Mesendoderm (in vitro differentiated cells): ENCODE measurements around the gene CDK14.

Source experiments
- DNase-seq: peaks from one replicate; pipeline ENCODE4 v3.0.0; 2013
- H2AK5ac ChIP-seq: 2 replicates; pipeline ENCODE4 v1.6.1; 2013; ENCODE audit warnings: low read length, inconsistent platforms
- H2BK120ac ChIP-seq: 2 replicates; pipeline ENCODE4 v1.6.1; 2013; ENCODE audit warnings: low read depth, mild to moderate bottlenecking, low read length, moderate library complexity, mixed read lengths
- H2BK15ac ChIP-seq: replicated peaks from 2 replicates; pipeline ENCODE4 v1.6.1; 2013; ENCODE audit warnings: low read depth, mild to moderate bottlenecking, moderate library complexity
- H2BK5ac ChIP-seq: 2 replicates; pipeline ENCODE4 v1.6.1; 2013; ENCODE audit warnings: low read length, inconsistent platforms
- H3K18ac ChIP-seq: 2 replicates; pipeline ENCODE4 v1.6.1; 2013; ENCODE audit warnings: mild to moderate bottlenecking, low read length, mixed read lengths
- H3K23ac ChIP-seq: one replicate; pipeline ENCODE4 v1.6.1; 2013; ENCODE audit warnings: low read length
- H3K27ac ChIP-seq: 2 replicates; pipeline ENCODE4 v1.5.1; 2013; ENCODE audit warnings: low read depth, mild to moderate bottlenecking, inconsistent platforms, low read length, moderate library complexity
- H3K27me3 ChIP-seq: 2 replicates; pipeline ENCODE4 v1.6.1; 2013; ENCODE audit warnings: low read length, control low read depth, mild to moderate bottlenecking, inconsistent platforms; ENCODE audit not compliant: insufficient read depth, poor library complexity
- H3K36me3 ChIP-seq: 2 replicates; pipeline ENCODE4 v1.6.1; 2013; ENCODE audit warnings: low read length, inconsistent platforms; ENCODE audit not compliant: control insufficient read depth, insufficient read depth
- H3K4ac ChIP-seq: one replicate; pipeline ENCODE4 v1.6.1; 2013; ENCODE audit warnings: low read depth, mild to moderate bottlenecking, low read length, moderate library complexity
- H3K4me1 ChIP-seq: 2 replicates; pipeline ENCODE4 v1.6.1; 2013; ENCODE audit warnings: low read depth, low read length, inconsistent platforms; ENCODE audit not compliant: control insufficient read depth
- H3K4me2 ChIP-seq: 2 replicates; pipeline ENCODE4 v1.6.1; 2013; ENCODE audit warnings: low read length
- H3K4me3 ChIP-seq: 2 replicates; pipeline ENCODE4 v1.5.1; 2013; ENCODE audit warnings: mild to moderate bottlenecking, low read length
- H3K56ac ChIP-seq: one replicate; pipeline ENCODE4 v1.6.1; 2013; ENCODE audit warnings: low read length
- H3K79me1 ChIP-seq: 2 replicates; pipeline ENCODE4 v1.6.1; 2013; ENCODE audit warnings: low read length, inconsistent platforms
- H3K79me2 ChIP-seq: 2 replicates; pipeline ENCODE4 v1.6.1; 2013; ENCODE audit warnings: mild to moderate bottlenecking, low read length; ENCODE audit not compliant: control insufficient read depth, insufficient read depth
- H3K9ac ChIP-seq: 2 replicates; pipeline ENCODE4 v1.6.1; 2013; ENCODE audit warnings: low read length, inconsistent platforms
- H4K5ac ChIP-seq: one replicate; pipeline ENCODE4 v1.6.1; 2013; ENCODE audit warnings: low read length
- H4K8ac ChIP-seq: one replicate; pipeline ENCODE4 v1.6.1; 2013; ENCODE audit warnings: low read depth, mild to moderate bottlenecking, control low read depth, low read length, moderate library complexity
- WGBS: extraction: QIAGEN DNeasy Blood & Tissue Kit; methylation state at CpG from one replicate; pipeline ENCODE4 v1.1.7; 2013; ENCODE audit warnings: low lambda C conversion rate, missing lambda C conversion rate; ENCODE audit not compliant: insufficient coverage; ENCODE audit errors: extremely low coverage; 5-methylcytosine and 5-hydroxymethylcytosine counted together

Gene CDK14

DNA sequence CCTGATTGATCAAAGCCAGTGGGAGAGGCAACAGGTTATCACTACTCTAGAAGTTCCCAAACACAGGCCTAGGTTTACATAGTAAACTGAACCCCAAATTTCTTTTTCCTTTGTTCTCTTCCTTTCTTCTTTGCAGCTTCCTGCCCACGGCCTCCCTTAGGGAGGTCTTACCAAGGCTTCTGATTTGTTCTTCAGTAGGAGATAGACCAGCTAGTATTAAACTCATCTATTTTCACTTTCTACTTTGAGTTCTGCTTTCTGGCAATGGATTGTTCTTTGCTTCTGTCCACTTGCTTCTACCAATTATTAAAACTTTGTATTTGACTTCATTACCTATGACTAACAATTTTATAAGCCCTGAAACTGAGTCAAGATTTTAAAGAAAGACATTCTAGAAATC, 417.0 kb downstream of the CDK14 start:
- Histone ChIP-seq H3K56ac (no peak overlapping the region), H3K79me1 (no peaks in the 10 kb centered on the region), H3K79me2 (no peaks in the 10 kb centered on the region), H3K27ac (no peak overlapping the region), H4K8ac (no peak overlapping the region), H2AK5ac (no peak overlapping the region), H3K18ac (no peak overlapping the region), H3K27me3 (no peaks in the 10 kb centered on the region), H3K4me1 (no peaks in the 10 kb centered on the region), H3K9ac (no peak overlapping the region), H3K23ac (no peak overlapping the region), H3K4me2 (no peak overlapping the region), H3K4me3 (no peak overlapping the region), H4K5ac (no peak overlapping the region), H3K4ac (no peak overlapping the region), H2BK120ac (no peak overlapping the region), H2BK15ac (no peak overlapping the region), H2BK5ac (no peak overlapping the region), H3K36me3 (no peaks in the 10 kb centered on the region)
- DNase-seq = no peak
- no CpG with 5 or more reads among the region's 1 CpG for WGBS

DNA sequence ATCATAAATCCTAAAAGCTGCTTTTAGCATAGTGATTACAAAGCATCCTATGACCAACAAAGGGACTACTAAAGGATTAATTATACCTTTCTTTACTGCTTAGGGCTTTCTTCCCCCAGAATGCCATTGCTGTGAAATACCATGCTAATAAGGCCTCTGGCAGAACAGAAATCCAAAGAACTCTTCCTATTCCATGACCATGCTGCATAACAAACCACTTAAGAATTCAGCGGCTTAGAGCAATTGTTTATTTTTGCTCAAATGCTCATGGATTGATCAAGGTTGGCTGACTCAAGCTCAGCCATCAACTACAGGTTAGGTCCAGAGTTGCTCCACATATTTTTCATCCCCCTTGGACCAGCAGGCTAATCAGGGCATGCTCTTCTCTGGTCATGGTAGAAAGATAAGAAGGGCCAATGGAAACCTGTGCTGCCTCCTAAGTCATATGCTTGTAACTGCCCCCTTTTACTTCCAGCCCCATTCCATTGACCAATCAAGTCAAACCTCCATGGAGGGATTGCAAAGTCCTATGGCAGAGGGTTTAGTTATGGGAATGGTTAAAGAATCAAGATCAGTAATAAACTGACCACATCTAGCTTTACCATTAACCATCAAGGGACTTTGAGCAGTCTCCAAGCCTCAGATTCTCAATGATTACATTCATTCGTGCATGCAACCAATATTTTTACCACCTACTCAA, 423.7 kb downstream of the CDK14 start:
- Histone ChIP-seq H3K23ac (no peak overlapping the region), H3K4me2 (no peak overlapping the region), H3K36me3 (no peaks in the 10 kb centered on the region), H4K5ac (no peak overlapping the region), H3K56ac (no peak overlapping the region), H3K79me2 (no peaks in the 10 kb centered on the region), H3K27me3 (no peaks in the 10 kb centered on the region), H3K79me1 (no peaks in the 10 kb centered on the region), H2BK5ac (no peak overlapping the region), H3K4me3 (no peak overlapping the region), H2BK120ac (no peak overlapping the region), H3K27ac (no peak overlapping the region), H3K9ac (no peak overlapping the region), H4K8ac (no peak overlapping the region), H3K4ac (no peak overlapping the region), H2AK5ac (no peak overlapping the region), H3K4me1 (no peaks in the 10 kb centered on the region), H3K18ac (no peak overlapping the region), H2BK15ac (no peak overlapping the region)
- WGBS = no CpG with 5 or more reads among the region's 2 CpGs
- no peak for DNase-seq

DNA sequence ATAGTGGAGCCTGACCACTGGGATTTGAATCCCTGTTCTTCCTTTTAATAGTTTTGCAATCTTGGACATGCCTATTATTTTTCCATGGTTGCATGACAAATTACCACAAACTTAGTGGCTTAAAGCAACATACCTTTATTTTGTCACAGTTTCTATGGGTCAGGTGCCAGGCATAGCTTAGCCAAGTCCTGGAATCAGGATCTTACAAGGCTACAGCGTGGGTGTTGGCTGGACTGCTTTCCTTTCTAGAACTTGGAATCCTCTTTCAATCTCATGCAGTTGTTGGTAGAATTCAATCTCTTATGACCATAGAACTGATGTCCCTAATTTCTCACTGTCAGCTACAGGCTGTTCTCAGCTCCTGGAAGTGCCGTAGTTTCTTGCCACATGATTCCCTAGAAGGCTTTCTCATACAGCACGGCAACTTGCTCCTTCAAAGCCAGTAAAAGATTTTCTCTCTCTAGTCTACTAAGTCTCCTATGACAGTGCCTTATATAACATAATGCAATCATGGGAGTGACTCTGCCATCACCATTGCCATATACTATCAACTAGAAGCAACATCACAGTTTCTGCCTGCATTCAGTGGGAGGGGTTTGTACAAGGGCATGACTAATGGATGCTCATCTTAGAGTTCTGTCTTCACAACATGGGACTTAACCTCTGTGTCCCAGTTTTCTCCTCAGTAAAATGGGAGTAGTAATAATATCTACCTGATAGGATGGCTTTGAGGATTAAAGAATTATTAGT, 424.7 kb downstream of the CDK14 start:
- Histone ChIP-seq H3K9ac (no peak overlapping the region), H3K79me2 (no peaks in the 10 kb centered on the region), H2BK15ac (no peak overlapping the region), H3K18ac (no peak overlapping the region), H3K4me2 (no peak overlapping the region), H3K4me3 (no peak overlapping the region), H4K8ac (no peak overlapping the region), H3K36me3 (no peaks in the 10 kb centered on the region), H2AK5ac (no peak overlapping the region), H3K27ac (no peak overlapping the region), H4K5ac (no peak overlapping the region), H2BK5ac (no peak overlapping the region), H3K23ac (no peak overlapping the region), H2BK120ac (no peak overlapping the region), H3K56ac (no peak overlapping the region), H3K4ac (no peak overlapping the region), H3K4me1 (no peaks in the 10 kb centered on the region), H3K27me3 (no peaks in the 10 kb centered on the region), H3K79me1 (no peaks in the 10 kb centered on the region)
- DNase-seq = no peak
- WGBS = no CpG with 5 or more reads among the region's 3 CpGs

DNA sequence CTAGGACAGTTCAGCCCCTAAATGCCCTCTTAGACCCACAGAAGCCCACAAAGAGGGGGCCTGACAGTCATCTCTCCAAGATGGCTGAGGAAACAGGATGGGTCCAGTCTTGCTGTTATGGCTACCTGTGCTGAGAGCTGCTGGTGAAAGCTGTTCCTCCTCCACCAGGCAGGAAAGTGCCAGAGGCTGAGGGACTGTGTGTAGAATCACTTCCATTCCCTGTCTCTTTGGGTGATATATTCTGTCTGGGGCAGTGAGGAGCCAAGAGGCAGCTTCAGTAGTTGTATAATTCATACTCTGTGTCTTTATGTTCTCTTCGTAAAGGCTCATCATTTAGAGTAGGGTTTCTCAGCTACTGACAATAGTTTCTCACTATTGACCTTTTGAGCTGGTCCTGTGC, 425.8 kb downstream of the CDK14 start:
- WGBS = no CpG with 5 or more reads among the region's 1 CpG

DNA sequence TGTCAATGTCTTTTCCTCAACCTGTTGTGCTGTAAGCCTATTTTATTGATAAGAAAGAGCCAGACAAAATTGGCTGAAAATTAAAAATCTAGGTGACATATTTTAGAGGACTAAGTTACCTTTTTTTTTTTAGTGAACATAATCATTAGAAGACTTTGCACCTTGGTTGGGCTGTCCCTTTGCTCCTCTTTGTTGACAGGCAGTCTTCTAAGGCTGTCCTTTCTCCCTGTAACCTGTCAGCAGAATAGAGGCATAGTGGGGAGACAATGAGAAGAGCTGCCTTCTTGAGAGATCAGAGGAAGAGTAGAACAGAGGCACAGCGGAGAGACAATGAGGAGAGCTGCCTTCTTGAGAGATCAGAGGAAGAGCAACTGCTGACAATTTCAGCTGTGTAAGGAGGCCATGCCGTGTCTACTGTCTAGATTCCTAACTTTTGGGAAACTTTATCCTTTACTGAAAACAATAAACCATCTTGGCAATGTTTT, 429.8 kb downstream of the CDK14 start:
- Histone ChIP-seq H2AK5ac (no peak overlapping the region), H3K4ac (no peak overlapping the region), H3K4me1 (peaks cover 4% of the 10 kb centered on the region), H2BK15ac (no peak overlapping the region), H3K18ac (no peak overlapping the region), H3K23ac (no peak overlapping the region), H3K27ac (no peak overlapping the region), H3K4me2 (no peak overlapping the region), H2BK120ac (no peak overlapping the region), H2BK5ac (no peak overlapping the region), H3K79me1 (no peaks in the 10 kb centered on the region), H3K9ac (no peak overlapping the region), H4K5ac (no peak overlapping the region), H3K56ac (no peak overlapping the region), H3K36me3 (no peaks in the 10 kb centered on the region), H3K27me3 (no peaks in the 10 kb centered on the region), H3K79me2 (no peaks in the 10 kb centered on the region), H4K8ac (no peak overlapping the region), H3K4me3 (no peak overlapping the region)
- DNase-seq = no peak
- WGBS = no CpG with 5 or more reads among the region's 2 CpGs

More for the DNA sequence above, 425.8 kb downstream of the CDK14 start:
- Histone ChIP-seq H2AK5ac (no peak overlapping the region), H2BK15ac (no peak overlapping the region), H3K18ac (no peak overlapping the region), H3K4me2 (no peak overlapping the region), H3K79me1 (no peaks in the 10 kb centered on the region), H3K36me3 (no peaks in the 10 kb centered on the region), H3K4ac (no peak overlapping the region), H3K56ac (no peak overlapping the region), H4K5ac (no peak overlapping the region), H3K27ac (no peak overlapping the region), H3K27me3 (no peaks in the 10 kb centered on the region), H3K9ac (no peak overlapping the region), H2BK120ac (no peak overlapping the region), H3K4me3 (no peak overlapping the region), H3K23ac (no peak overlapping the region), H4K8ac (no peak overlapping the region), H2BK5ac (no peak overlapping the region), H3K79me2 (no peaks in the 10 kb centered on the region), H3K4me1 (no peaks in the 10 kb centered on the region)
- DNase-seq = no peak
